GM12878 (cell line): ENCODE results near the gene CLASRP. TPM values are rescaled to one million over a fixed set of nuclear protein-coding genes. Genes with fewer than 3 reads are reported as not detected.

Source experiments
- BCL11A ChIP-seq: IDR thresholded peaks from 2 replicates; pipeline ENCODE4 v1.6.1; 2011; ENCODE audit warnings: low read depth, low read length
- DPF2 ChIP-seq: fragments of 450-650 bp; IDR thresholded peaks from 2 replicates; pipeline ENCODE4 v1.6.1; 2017; ENCODE audit warnings: mild to moderate bottlenecking
- EED ChIP-seq: sonication (generic); IDR thresholded peaks from 2 replicates; pipeline ENCODE4 v1.6.1; 2016; ENCODE audit warnings: antibody characterized with exemption, low read depth
- ETV6 ChIP-seq, 2 experiments: fragments of 450-650 bp in 1 of 2; IDR thresholded peaks in 1 of 2; conservative IDR thresholded peaks in 1 of 2; 2 replicates each; pipeline ENCODE4 v1.6.1; 2014; ENCODE audit warnings: antibody characterized with exemption in 1 of 2, borderline replicate concordance in 1 of 2, low read depth in 1 of 2, mild to moderate bottlenecking in 1 of 2, moderate library complexity in 1 of 2
- HDAC6 ChIP-seq: fragments of 200-600 bp; sonication (generic); IDR thresholded peaks from one replicate; pipeline ENCODE4 v1.8.0; 2017; ENCODE audit warnings: antibody characterized with exemption; ENCODE audit not compliant: unreplicated experiment
- POU2F2 ChIP-seq: IDR thresholded peaks from 3 replicates; pipeline ENCODE4 v1.6.1; 2011; ENCODE audit warnings: low read depth, mild to moderate bottlenecking, low read length, borderline replicate concordance
- RBBP5 ChIP-seq: fragments of 200-600 bp; sonication (generic); conservative IDR thresholded peaks from 2 replicates; pipeline ENCODE4 v1.6.1; 2016
- RELA ChIP-seq: fragments of 450-650 bp; IDR thresholded peaks from 2 replicates; pipeline ENCODE4 v1.8.0; 2014; ENCODE audit warnings: borderline replicate concordance; ENCODE audit not compliant: partially characterized antibody
- RUNX3 ChIP-seq: IDR thresholded peaks from 2 replicates; pipeline ENCODE4 v1.6.1; 2012; ENCODE audit warnings: low read length, inconsistent platforms
- SIX5 ChIP-seq: IDR thresholded peaks from 2 replicates; pipeline ENCODE4 v1.6.1; 2011; ENCODE audit warnings: mild to moderate bottlenecking, low read depth, low read length, moderate library complexity; ENCODE audit not compliant: severe bottlenecking
- SMAD5 ChIP-seq: IDR thresholded peaks from 2 replicates; pipeline ENCODE4 v1.6.1; 2016; ENCODE audit warnings: antibody characterized with exemption, low read depth
- SMARCA5 ChIP-seq: fragments of 450-650 bp; IDR thresholded peaks from 2 replicates; pipeline ENCODE4 v1.6.1; 2017; ENCODE audit warnings: mild to moderate bottlenecking
- SUZ12 ChIP-seq: fragments of 200-600 bp; sonication (generic); IDR thresholded peaks from one replicate; pipeline ENCODE4 v1.6.1; 2018; ENCODE audit warnings: antibody characterized with exemption, mild to moderate bottlenecking; ENCODE audit not compliant: unreplicated experiment
- ZBTB33 ChIP-seq: fragments of 450-650 bp; IDR thresholded peaks from 2 replicates; pipeline ENCODE4 v1.6.1; 2017; ENCODE audit warnings: mild to moderate bottlenecking
- ZNF384 ChIP-seq: IDR thresholded peaks from 2 replicates; pipeline ENCODE4 v1.6.1; 2012; ENCODE audit warnings: low read depth, mild to moderate bottlenecking, low read length, improper control_type of control experiment, borderline replicate concordance
- polyA plus RNA-seq, 11 experiments: library from polyadenylated mRNA; depleted of rRNA in 4 of 11; unstranded in 6 of 11; stranded (reverse) in 5 of 11; fragments of >200 nt; fragmentation: Nextera tagmentation in 4 of 11; fragmentation: Illumina TruSeq in 1 of 11; extraction: Ambion mirVana in 4 of 11; extraction: Trizol in 1 of 11; gene quantifications; 1 replicate in 1 of 11; 2 replicates in 10 of 11; pipeline versions ENCODE4 v1.2.1 to v1.2.3, GENCODE V29; 2011 to 2016; ENCODE audit warnings: inconsistent platforms in 2 of 11, missing spikeins in 2 of 11, low read depth in 1 of 11
- total RNA-seq, 4 experiments: library from RNA; depleted of rRNA in 3 of 4; stranded (reverse); fragments of >200 nt in 3 of 4; fragmentation: Illumina TruSeq in 1 of 4; extraction: Trizol in 1 of 4; gene quantifications; 2 replicates each; pipeline versions ENCODE4 v1.2.1 to v1.2.3, GENCODE V29; 2013 to 2021
- TF ChIP-seq, protein P1 (sequence below), 3 experiments: IDR thresholded peaks in 2 of 3; conservative IDR thresholded peaks in 1 of 3; 2 replicates each; pipeline ENCODE4 v1.5.1; 2011; ENCODE audit warnings: low read depth in 3 of 3, low read length in 3 of 3, mild to moderate bottlenecking in 3 of 3, control low read depth in 2 of 3, moderate library complexity in 2 of 3, inconsistent platforms in 1 of 3, mixed read lengths in 1 of 3; ENCODE audit not compliant: control insufficient read depth in 2 of 3, insufficient read depth in 1 of 3; ENCODE audit errors: extremely low read depth in 1 of 3
- TF ChIP-seq, protein P2 (sequence below): fragments of 450-650 bp; formaldehyde crosslinking; IDR thresholded peaks from 2 replicates; pipeline ENCODE4 v1.4.0; 2020; ENCODE audit warnings: mild to moderate bottlenecking, moderate library complexity
- TF ChIP-seq, protein P3 (sequence below): IDR thresholded peaks from 2 replicates; pipeline ENCODE4 v1.6.1; 2012; ENCODE audit warnings: mild to moderate bottlenecking, low read depth, low read length

Gene CLASRP
- total and polyA plus RNA-seq, 10 of the 15 experiments (the other 5 are each of a cell fraction or from before 2014, with no cell fraction given), result 0.68 to 75.8 (median 30.2) TPM

GRCh38 chr19:45079063-45079910, 40.4 kb downstream of the CLASRP start, which contains the start of gene GEMIN7 (continued):
- TF ChIP-seq HDAC6 (no peak), SMAD5 (0 out of 2 replicates have a peak, but pooled peaks have one; percentile 16), DPF2 (peak; percentile 59; the same call in 1 of the 2 replicates), POU2F2 (peak; percentile 95), EED (peak; percentile 26; the same call in 1 of the 2 replicates), RBBP5 (no peak), ETV6 (conservative IDR thresholded peaks at IDR 0.05 in 1 of 2, IDR thresholded peaks at IDR 0.05 in 1 of 2; ENCODE audit: borderline replicate concordance in 1 of 2, low read depth in 1 of 2) (peak in 1 of 2 experiments; percentile 43; a peak in 1 of 4 replicates), ZBTB33 (no peak), SUZ12 (no peak), RELA (peak; percentile 91), ZNF384 (no peak), SMARCA5 (peak; percentile 97), RUNX3 (peak; percentile 85), BCL11A (peak; percentile 74; the same call in 1 of the 2 replicates), SIX5 (peak; percentile 69)
- TF ChIP-seq, protein P1, sequence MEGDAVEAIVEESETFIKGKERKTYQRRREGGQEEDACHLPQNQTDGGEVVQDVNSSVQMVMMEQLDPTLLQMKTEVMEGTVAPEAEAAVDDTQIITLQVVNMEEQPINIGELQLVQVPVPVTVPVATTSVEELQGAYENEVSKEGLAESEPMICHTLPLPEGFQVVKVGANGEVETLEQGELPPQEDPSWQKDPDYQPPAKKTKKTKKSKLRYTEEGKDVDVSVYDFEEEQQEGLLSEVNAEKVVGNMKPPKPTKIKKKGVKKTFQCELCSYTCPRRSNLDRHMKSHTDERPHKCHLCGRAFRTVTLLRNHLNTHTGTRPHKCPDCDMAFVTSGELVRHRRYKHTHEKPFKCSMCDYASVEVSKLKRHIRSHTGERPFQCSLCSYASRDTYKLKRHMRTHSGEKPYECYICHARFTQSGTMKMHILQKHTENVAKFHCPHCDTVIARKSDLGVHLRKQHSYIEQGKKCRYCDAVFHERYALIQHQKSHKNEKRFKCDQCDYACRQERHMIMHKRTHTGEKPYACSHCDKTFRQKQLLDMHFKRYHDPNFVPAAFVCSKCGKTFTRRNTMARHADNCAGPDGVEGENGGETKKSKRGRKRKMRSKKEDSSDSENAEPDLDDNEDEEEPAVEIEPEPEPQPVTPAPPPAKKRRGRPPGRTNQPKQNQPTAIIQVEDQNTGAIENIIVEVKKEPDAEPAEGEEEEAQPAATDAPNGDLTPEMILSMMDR (IDR thresholded peaks at IDR 0.05 in 2 of 3, conservative IDR thresholded peaks at IDR 0.05 in 1 of 3; ENCODE audit: control insufficient read depth in 2 of 3, extremely low read depth in 1 of 3, insufficient read depth in 1 of 3, low read depth in 3 of 3, low read length in 3 of 3), result peak in 2 of 3 experiments; percentile 9 to 11; a peak in 1 of 6 replicates
- TF ChIP-seq, protein P2, sequence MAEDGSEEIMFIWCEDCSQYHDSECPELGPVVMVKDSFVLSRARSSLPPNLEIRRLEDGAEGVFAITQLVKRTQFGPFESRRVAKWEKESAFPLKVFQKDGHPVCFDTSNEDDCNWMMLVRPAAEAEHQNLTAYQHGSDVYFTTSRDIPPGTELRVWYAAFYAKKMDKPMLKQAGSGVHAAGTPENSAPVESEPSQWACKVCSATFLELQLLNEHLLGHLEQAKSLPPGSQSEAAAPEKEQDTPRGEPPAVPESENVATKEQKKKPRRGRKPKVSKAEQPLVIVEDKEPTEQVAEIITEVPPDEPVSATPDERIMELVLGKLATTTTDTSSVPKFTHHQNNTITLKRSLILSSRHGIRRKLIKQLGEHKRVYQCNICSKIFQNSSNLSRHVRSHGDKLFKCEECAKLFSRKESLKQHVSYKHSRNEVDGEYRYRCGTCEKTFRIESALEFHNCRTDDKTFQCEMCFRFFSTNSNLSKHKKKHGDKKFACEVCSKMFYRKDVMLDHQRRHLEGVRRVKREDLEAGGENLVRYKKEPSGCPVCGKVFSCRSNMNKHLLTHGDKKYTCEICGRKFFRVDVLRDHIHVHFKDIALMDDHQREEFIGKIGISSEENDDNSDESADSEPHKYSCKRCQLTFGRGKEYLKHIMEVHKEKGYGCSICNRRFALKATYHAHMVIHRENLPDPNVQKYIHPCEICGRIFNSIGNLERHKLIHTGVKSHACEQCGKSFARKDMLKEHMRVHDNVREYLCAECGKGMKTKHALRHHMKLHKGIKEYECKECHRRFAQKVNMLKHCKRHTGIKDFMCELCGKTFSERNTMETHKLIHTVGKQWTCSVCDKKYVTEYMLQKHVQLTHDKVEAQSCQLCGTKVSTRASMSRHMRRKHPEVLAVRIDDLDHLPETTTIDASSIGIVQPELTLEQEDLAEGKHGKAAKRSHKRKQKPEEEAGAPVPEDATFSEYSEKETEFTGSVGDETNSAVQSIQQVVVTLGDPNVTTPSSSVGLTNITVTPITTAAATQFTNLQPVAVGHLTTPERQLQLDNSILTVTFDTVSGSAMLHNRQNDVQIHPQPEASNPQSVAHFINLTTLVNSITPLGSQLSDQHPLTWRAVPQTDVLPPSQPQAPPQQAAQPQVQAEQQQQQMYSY (CRISPR knock-in tag), result no peak
- TF ChIP-seq, protein P3, sequence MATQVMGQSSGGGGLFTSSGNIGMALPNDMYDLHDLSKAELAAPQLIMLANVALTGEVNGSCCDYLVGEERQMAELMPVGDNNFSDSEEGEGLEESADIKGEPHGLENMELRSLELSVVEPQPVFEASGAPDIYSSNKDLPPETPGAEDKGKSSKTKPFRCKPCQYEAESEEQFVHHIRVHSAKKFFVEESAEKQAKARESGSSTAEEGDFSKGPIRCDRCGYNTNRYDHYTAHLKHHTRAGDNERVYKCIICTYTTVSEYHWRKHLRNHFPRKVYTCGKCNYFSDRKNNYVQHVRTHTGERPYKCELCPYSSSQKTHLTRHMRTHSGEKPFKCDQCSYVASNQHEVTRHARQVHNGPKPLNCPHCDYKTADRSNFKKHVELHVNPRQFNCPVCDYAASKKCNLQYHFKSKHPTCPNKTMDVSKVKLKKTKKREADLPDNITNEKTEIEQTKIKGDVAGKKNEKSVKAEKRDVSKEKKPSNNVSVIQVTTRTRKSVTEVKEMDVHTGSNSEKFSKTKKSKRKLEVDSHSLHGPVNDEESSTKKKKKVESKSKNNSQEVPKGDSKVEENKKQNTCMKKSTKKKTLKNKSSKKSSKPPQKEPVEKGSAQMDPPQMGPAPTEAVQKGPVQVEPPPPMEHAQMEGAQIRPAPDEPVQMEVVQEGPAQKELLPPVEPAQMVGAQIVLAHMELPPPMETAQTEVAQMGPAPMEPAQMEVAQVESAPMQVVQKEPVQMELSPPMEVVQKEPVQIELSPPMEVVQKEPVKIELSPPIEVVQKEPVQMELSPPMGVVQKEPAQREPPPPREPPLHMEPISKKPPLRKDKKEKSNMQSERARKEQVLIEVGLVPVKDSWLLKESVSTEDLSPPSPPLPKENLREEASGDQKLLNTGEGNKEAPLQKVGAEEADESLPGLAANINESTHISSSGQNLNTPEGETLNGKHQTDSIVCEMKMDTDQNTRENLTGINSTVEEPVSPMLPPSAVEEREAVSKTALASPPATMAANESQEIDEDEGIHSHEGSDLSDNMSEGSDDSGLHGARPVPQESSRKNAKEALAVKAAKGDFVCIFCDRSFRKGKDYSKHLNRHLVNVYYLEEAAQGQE, result peak; percentile 26; the same call in 1 of the 2 replicates
